Neural progenitor cell (in vitro differentiated cells): ENCODE data around the gene LRRC58. TPM values are rescaled to one million over a fixed set of nuclear protein-coding genes. Genes with fewer than 3 reads are reported as not detected.
A peak's percentile ranks its signal among the peaks of the same experiment; 100 is the strongest.

Experiments
- DNase-seq: peaks from one replicate; pipeline ENCODE4 v3.0.0-alpha.2; 2016; ENCODE audit warnings: low spot score
- H2AFZ ChIP-seq: fragments of 200-600 bp; sonication (generic); replicated peaks from 2 replicates; pipeline ENCODE4 v1.6.1; 2016; ENCODE audit warnings: antibody characterized with exemption
- H3F3A ChIP-seq: fragments of 200-600 bp; sonication (generic); 2 replicates; pipeline ENCODE4 v1.6.1; 2016; ENCODE audit warnings: antibody characterized with exemption, low read depth
- H3K27ac ChIP-seq: fragments of 200-600 bp; sonication (generic); 2 replicates; pipeline ENCODE4 v1.5.1; 2016; ENCODE audit warnings: mild to moderate bottlenecking
- H3K27me3 ChIP-seq: fragments of 200-600 bp; sonication (generic); 2 replicates; pipeline ENCODE4 v1.6.1; 2016; ENCODE audit warnings: mild to moderate bottlenecking, moderate library complexity
- H3K36me3 ChIP-seq: fragments of 200-600 bp; sonication (generic); 2 replicates; pipeline ENCODE4 v1.5.1; 2016
- H3K4me1 ChIP-seq: fragments of 200-600 bp; sonication (generic); 2 replicates; pipeline ENCODE4 v1.6.1; 2016; ENCODE audit warnings: mixed run types
- H3K4me2 ChIP-seq: fragments of 200-600 bp; sonication (generic); 2 replicates; pipeline ENCODE4 v1.6.1; 2016
- H3K4me3 ChIP-seq: fragments of 200-600 bp; sonication (generic); 2 replicates; pipeline ENCODE4 v1.5.1; 2016
- H3K79me2 ChIP-seq: fragments of 200-600 bp; sonication (generic); 2 replicates; pipeline ENCODE4 v1.6.1; 2016; ENCODE audit warnings: low read depth
- H3K9ac ChIP-seq: fragments of 200-600 bp; sonication (generic); 2 replicates; pipeline ENCODE4 v1.6.1; 2016
- H3K9me3 ChIP-seq: fragments of 200-600 bp; sonication (generic); 2 replicates; pipeline ENCODE4 v1.5.1; 2016; ENCODE audit warnings: low read depth
- H4K20me1 ChIP-seq: fragments of 200-600 bp; sonication (generic); 2 replicates; pipeline ENCODE4 v1.6.1; 2016; ENCODE audit warnings: low read depth
- H3K27ac Mint-ChIP-seq: 3 replicates; pipeline ENCODE4 v1.8.0; 2021; ENCODE audit warnings: mixed read lengths
- H3K27me3 Mint-ChIP-seq: 2 replicates; pipeline ENCODE4 v1.8.0; 2022; ENCODE audit warnings: low read depth, mild to moderate bottlenecking, inconsistent platforms, moderate library complexity, mixed read lengths; ENCODE audit not compliant: insufficient read depth
- H3K36me3 Mint-ChIP-seq: 3 replicates; pipeline ENCODE4 v1.8.0; 2021; ENCODE audit warnings: mixed read lengths
- H3K4me1 Mint-ChIP-seq: 3 replicates; pipeline ENCODE4 v1.8.0; 2021; ENCODE audit warnings: mixed read lengths
- H3K4me3 Mint-ChIP-seq: 3 replicates; pipeline ENCODE4 v1.8.0; 2021; ENCODE audit warnings: mild to moderate bottlenecking, moderate library complexity, mixed read lengths
- H3K9me3 Mint-ChIP-seq: 3 replicates; pipeline ENCODE4 v1.8.0; 2020; ENCODE audit warnings: mixed read lengths
- CTCF ChIP-seq: fragments of 200-600 bp; sonication (generic); IDR thresholded peaks from 2 replicates; pipeline ENCODE4 v1.5.1; 2017; ENCODE audit warnings: antibody characterized with exemption, mild to moderate bottlenecking
- EZH2 ChIP-seq: fragments of 200-600 bp; sonication (generic); IDR thresholded peaks from 2 replicates; pipeline ENCODE4 v1.6.1; 2017; ENCODE audit warnings: antibody characterized with exemption, mild to moderate bottlenecking, moderate library complexity
- EZH2phosphoT487 ChIP-seq: fragments of 200-600 bp; sonication (generic); IDR thresholded peaks from 2 replicates; pipeline ENCODE4 v1.6.1; 2017; ENCODE audit warnings: antibody characterized with exemption
- microRNA counts: library from miRNA; unstranded; fragments of <30 nt; microRNA quantifications from one replicate; lab custom pipeline; 2016
- total RNA-seq: library from RNA; depleted of rRNA; stranded (reverse); fragments of >200 nt; gene quantifications from 2 replicates; pipeline ENCODE4 v1.2.3, GENCODE V29; 2015; ENCODE audit warnings: low replicate concordance

LRRC58 gene
- total RNA-seq, 1 donor from 2014 or later, result 29.2 TPM

- no peak for TF ChIP-seq CTCF
- no peak for TF ChIP-seq EZH2phosphoT487
- no peak for TF ChIP-seq EZH2
- Histone ChIP-seq H3K4me2 (no peak overlapping the region), H3K4me3 (no peak overlapping the region), H3K27ac (no peak overlapping the region), H3K79me2 (no peaks in the 10 kb centered on the region), H3K27me3 (no peaks in the 10 kb centered on the region), H3K9me3 (no peaks in the 10 kb centered on the region), H4K20me1 (no peaks in the 10 kb centered on the region), H3K36me3 (no peaks in the 10 kb centered on the region), H3K9ac (no peak overlapping the region), H3K4me1 (peaks cover 9% of the 10 kb centered on the region), H3F3A (no peaks in the 10 kb centered on the region), H2AFZ (no peak overlapping the region)
- H3K36me3 Mint-ChIP-seq, result no peaks in the 10 kb centered on the region
- no peak overlapping the region for H3K27ac Mint-ChIP-seq
- no peaks in the 10 kb centered on the region for H3K27me3 Mint-ChIP-seq
- no peak overlapping the region for H3K4me3 Mint-ChIP-seq
- no peak for DNase-seq
- H3K9me3 Mint-ChIP-seq, result no peaks in the 10 kb centered on the region
- peaks cover 13% of the 10 kb centered on the region for H3K4me1 Mint-ChIP-seq
Measured at GRCh38 chr3:120274739-120275167, 74.4 kb downstream of the LRRC58 start.

MicroRNAs encoded within 50 kb of the gene (microRNA counts, 767-probe panel; counts per million panel counts)
- microRNA hsa-miR-198 (lab: Ali Mortazavi, UCI), result 460 counts per million, percentile 90 among the panel's probes with 10 or more counts

Other genes starting within 250 kb of the LRRC58 start
- 1.6 and 2.2 TPM in 2 replicates for gene GPR156, start 64.1 kb downstream of the LRRC58 start, total RNA-seq
- 280 and 327 TPM in 2 replicates for gene FSTL1, start 101.6 kb upstream of the LRRC58 start, total RNA-seq
- 132 and 172 TPM in 2 replicates for gene NDUFB4, start 247.0 kb upstream of the LRRC58 start, total RNA-seq